Hepatocyte (in vitro differentiated cells): ENCODE data around the gene PCNX4.

Source experiments
- EZH2 ChIP-seq: fragments of 200-600 bp; sonication (generic); IDR thresholded peaks from 2 replicates; pipeline ENCODE4 v1.6.1; 2016; ENCODE audit warnings: antibody characterized with exemption, mild to moderate bottlenecking, borderline replicate concordance
- TF ChIP-seq, protein P1 (sequence below): fragments of 200-600 bp; sonication (generic); IDR thresholded peaks from 2 replicates; pipeline ENCODE4 v1.5.1; 2016; ENCODE audit warnings: antibody characterized with exemption, mild to moderate bottlenecking; ENCODE audit not compliant: poor library complexity

DNA sequence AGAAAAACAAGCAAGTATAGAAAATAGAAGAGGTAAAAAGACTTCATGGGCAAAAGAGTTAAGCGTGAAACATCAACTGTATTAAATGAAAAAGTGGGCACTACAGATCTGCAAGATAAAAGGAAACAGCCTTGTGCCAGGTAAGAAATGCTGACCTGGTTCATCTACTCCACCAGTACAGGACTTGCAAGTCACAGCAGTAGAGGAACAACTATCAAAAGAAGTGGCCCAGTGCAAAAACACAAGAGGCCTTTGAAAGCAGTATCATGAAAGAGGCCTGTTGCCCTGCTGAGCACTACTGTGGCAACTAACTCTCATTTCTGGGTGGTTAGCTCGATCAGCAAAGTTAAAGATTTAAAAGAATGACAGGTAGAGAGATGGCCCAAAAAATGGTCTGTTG is 62.9 kb downstream of the PCNX4 start:
- TF ChIP-seq, protein P1, sequence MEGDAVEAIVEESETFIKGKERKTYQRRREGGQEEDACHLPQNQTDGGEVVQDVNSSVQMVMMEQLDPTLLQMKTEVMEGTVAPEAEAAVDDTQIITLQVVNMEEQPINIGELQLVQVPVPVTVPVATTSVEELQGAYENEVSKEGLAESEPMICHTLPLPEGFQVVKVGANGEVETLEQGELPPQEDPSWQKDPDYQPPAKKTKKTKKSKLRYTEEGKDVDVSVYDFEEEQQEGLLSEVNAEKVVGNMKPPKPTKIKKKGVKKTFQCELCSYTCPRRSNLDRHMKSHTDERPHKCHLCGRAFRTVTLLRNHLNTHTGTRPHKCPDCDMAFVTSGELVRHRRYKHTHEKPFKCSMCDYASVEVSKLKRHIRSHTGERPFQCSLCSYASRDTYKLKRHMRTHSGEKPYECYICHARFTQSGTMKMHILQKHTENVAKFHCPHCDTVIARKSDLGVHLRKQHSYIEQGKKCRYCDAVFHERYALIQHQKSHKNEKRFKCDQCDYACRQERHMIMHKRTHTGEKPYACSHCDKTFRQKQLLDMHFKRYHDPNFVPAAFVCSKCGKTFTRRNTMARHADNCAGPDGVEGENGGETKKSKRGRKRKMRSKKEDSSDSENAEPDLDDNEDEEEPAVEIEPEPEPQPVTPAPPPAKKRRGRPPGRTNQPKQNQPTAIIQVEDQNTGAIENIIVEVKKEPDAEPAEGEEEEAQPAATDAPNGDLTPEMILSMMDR, result no peak
- TF ChIP-seq EZH2, result no peak
